Activated naive CD4-positive, alpha-beta T cell treated with anti-CD3 and anti-CD28 coated beads, Interleukin-2, amount 50 U/mL, for 16 hours (primary cell): ENCODE measurements around the gene RNF224.

Source experiments
- DNase-seq: peaks from one replicate; pipeline ENCODE4 v3.0.0-alpha.2; 2020

RNF224 gene

DNA sequence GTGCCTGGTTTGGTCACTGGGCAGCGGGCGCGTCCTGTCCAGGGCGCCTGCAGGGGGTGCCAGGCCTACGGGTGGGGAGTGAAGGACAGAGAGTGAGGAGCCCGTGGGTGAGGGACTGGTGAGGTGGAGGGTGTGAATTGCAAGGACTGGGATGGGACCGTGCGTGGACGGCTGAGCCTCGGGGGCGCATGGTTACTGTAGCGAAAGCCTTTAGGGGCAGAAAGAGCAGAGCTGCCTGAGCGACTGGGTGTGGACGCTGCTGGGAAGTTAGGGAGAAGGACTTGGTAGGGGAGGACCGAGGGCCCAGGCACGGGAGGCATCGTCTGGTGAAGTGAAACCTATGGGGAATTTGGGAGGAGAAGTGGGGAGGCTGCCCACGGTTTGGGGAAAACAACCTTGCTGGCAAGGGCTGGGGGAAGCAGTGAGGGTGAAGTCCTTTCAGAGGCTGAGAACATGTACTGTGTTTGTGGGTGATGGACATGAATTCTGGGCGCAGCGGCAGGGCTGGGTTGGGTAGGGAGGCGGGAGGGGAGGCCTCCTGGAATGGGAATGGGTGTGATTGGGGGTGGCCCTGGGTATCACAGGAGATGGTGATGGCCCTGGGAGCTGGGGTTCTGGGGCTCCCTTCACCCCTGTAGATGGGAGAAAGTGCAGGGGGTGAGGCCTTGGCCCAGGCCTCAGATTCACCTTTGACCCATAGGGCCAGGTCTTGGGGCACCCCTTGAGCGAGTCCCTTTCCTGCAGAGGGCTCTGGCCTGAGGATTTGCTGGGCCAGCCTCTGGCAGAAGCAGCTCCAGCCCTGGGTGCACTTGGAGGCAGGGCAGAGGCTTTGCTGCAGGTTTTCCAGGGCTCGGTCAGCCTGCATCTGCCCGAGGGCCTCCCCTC, 48.5 kb downstream of the RNF224 start:
- no peak for DNase-seq

DNA sequence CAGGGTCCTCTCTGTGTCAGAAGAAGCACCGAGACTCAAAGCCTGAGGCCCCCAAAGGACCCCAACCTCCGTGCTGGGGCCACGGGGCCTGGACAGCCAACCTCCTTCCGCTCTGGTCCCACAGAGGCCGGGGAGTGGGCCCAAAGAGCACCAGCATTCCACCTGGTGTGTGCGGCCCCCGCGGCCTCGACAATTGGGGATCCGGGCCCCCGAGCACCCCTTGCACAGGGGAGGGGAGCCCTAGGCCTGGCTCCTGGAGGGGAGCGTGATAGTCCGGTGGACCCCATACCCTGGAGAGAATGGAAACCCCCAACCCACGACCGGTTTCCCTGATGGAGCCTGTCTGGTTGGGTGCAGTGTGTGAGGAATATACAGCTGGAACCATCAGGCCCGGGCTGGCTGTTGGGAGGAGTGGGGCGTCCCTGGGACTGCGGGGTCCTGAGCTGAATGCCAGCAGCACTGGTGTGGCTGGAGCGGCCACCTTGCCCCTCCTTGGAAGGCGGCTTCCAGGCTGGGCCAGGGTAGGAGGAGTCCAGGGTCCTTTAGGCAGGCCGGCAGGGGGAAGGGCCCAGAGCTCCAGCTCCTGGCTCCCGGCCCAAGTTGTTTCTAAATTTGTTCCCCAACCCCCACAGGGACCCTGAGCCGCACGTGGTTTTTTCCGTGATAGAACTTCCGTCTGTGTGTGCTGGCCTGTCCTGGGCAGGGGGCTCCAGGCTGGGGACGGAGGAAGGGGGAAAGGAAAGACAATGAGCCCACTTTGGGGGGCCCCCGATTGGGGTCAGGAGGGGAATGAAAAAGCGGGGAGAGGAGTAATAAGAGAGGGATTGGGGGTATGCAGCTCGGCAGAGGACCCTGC, 49.4 kb downstream of the RNF224 start:
- no peak for DNase-seq

DNA sequence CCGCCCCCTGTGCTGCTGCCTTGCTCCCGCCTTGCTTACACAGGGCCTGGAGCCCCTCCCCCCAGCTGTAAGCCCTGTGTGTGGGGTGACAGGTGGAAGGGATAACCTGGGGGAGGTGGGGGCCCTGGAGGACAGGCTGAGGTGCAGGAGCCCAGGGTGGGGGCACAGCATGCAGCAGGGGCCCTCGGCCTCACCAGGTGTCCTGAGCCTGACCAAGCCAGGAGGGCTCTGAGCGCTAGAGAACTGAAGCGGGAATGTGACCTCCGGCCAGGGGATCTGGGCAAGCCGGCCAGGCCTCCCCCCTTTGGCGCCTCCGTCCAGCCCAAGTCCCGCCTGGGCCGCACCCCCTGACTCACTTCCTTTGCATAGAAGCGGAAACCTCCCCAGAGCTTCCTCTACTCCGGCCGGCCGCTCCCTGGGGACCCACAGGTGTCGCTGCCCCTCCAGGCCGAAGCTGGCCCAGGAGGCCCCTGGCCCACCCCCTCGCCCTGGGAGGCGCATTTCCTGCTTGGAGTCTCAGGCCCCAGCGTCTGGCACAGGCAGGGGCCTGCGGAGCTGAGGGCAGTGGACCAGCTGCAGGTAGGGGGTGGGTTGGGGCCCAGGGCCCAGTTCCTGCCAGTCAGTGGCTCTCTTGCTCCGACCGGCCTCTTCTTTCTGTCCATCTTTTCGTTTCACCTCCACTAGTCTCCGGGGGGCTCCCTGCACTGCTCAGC, 50.2 kb downstream of the RNF224 start, which contains the start of gene TOR4A:
Gene TOR4A (plus strand): TSS at position 398 of the 713 bp plus-strand sequence. CDS start 964 bp downstream, outside the sequence.
- no peak for DNase-seq

DNA sequence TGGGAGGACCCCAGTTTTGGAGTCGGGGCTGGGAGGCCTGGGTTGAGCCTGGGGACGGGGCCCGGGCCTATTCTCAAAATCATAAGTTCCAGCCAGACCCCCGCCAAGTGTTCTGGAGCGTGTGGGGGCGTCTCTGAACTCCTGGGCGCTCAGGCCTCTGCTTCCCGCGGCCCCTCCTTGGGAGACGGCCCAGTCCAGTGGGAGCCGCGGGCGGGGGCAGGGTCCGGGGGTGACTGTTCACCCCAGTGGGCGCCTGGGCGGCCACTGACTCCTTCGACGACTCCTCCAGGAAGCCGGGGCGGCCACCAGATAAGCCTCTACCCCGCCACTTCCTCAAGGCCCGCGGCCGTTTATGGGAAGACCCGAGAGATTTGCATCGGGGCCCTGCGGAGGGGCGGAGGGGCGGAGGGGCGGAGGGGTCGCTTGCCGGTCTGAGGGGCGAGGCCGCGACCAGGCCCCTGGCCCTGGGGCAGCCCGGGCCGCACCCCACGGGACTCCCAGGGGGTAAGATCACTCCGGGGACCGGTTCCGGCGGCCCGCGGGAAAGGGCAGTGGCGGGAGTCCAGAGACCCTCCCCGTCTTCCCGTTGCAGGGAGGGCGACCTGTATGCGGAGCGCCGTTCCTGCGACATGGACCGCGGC, 50.9 kb downstream of the RNF224 start:
- DNase-seq: no peak
